ENCODE measurements around the gene SH3PXD2A.

The SH3PXD2A gene

DNA sequence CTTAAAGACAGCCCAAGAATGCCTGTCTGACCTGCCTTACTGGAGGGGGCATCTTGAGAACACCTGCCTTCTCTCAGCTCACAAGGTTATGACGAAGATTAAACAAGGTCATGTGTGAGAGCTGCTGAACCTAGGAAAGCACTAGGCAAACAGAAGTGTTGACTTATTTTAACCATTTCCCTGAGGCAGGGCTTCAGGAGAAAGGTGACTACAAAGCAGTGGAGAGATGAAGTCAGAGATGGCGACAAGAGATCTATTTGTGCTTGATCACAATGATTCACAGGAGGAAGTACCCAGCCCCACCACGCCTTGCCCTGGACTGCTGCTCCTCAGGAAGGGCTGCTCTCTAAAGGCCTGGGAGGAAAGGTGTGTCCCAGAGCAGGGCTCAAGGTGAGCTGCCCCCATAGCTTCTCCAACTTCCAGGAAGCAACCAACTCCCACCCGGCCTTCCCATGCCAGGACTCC lies 34.9 kb upstream of the SH3PXD2A start:
- no peaks in the 10 kb centered on the region for H3K9me3 ChIP-seq (ENCODE audit: low read length)
- H3K9ac ChIP-seq (ENCODE audit: low read length) = no peak overlapping the region
- no peak overlapping the region for H3K4me3 ChIP-seq (ENCODE audit: low read depth in 1 of 2, low read length in 2 of 2)
- peaks cover 31% of the 10 kb centered on the region for H3K4me1 ChIP-seq (ENCODE audit: insufficient read depth, low read length)
- H3K27me3 ChIP-seq (ENCODE audit: control insufficient read depth in 1 of 2, insufficient read depth in 2 of 2, low read length in 2 of 2) = no peaks in the 10 kb centered on the region
- H3K27ac ChIP-seq (ENCODE audit: low read depth, low read length) = no peak overlapping the region
- H3K36me3 ChIP-seq (ENCODE audit: insufficient read depth, low read length) = peaks cover 32% of the 10 kb centered on the region

DNA sequence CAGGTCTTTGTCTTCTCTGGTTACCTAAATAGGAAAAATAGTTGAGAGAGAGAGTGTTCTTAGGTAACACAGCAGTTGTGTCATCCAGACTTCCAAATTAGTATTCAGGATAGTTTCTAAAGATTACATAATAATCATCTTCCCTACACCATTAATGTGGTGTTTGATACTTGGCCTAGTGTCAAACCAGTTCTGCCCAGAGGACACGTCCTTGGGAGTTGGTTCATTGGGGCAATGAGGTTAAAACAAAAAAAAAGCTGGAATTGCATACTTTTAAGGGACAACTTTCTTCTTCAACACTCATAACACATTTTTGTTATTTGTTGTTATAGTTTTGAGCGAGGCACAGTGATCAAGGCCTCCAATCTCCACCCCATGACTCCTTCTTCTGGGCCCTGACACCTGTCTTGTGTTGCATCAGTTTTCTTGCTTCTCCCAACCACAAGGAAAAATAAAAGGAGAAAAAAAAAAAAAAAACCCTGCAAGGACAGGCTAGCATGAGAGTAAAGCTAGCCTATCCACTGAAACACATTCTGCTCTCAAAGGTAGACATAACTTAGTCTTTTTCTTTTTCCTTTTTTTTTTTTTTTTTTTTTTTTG lies 33.8 kb upstream of the SH3PXD2A start:
- H3K27ac ChIP-seq (ENCODE audit: low read depth, low read length) = no peak overlapping the region
- H3K36me3 ChIP-seq (ENCODE audit: insufficient read depth, low read length) = peaks cover 32% of the 10 kb centered on the region
- H3K4me3 ChIP-seq (ENCODE audit: low read depth in 1 of 2, low read length in 2 of 2) = no peak overlapping the region
- no peaks in the 10 kb centered on the region for H3K27me3 ChIP-seq (ENCODE audit: control insufficient read depth in 1 of 2, insufficient read depth in 2 of 2, low read length in 2 of 2)
- peaks cover 21% of the 10 kb centered on the region for H3K4me1 ChIP-seq (ENCODE audit: insufficient read depth, low read length)
- H3K9me3 ChIP-seq (ENCODE audit: low read length) = no peaks in the 10 kb centered on the region
- H3K9ac ChIP-seq (ENCODE audit: low read length) = no peak overlapping the region

DNA sequence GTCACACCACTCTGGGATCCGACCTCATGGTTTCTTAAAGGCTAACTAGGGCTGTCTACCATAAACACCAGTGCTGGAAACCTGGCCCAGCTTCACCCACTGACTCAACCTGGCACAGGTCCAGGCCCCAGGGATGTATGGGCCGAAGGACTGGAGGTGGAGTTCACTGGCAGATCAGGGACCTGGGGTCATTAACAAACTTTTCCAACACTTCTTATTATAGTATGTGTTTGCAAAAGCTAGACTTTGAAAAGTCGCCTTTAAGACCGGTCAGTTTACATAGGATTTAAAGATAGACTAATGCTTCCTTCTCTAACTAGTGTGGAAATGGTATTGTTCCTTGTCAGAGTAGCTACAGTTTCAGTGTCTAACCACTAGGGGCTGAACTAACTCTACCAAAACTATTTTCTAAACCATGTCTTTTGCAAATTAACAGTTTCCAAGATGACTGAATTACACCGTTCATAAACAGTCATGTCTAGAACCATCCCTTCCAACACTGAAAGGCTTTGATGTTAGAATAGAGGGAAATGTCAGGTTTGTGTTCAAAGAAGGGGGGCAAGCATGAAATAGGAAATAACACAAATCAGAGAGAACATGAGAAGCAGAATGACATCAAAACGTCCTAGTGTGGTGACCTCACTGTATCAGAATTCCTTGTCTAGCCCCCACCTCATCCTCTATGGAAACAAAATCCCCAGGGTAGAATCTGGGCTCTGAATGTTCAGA lies 32.9 kb upstream of the SH3PXD2A start:
- no peak overlapping the region for H3K9ac ChIP-seq (ENCODE audit: low read length)
- H3K4me3 ChIP-seq (ENCODE audit: low read depth in 1 of 2, low read length in 2 of 2) = no peak overlapping the region
- no peaks in the 10 kb centered on the region for H3K9me3 ChIP-seq (ENCODE audit: low read length)
- H3K36me3 ChIP-seq (ENCODE audit: insufficient read depth, low read length) = peaks cover 32% of the 10 kb centered on the region
- H3K4me1 ChIP-seq (ENCODE audit: insufficient read depth, low read length) = peaks cover 17% of the 10 kb centered on the region
- H3K27me3 ChIP-seq (ENCODE audit: control insufficient read depth in 1 of 2, insufficient read depth in 2 of 2, low read length in 2 of 2) = no peaks in the 10 kb centered on the region
- peak overlapping the region; percentile 55 for H3K27ac ChIP-seq (ENCODE audit: low read depth, low read length)

DNA sequence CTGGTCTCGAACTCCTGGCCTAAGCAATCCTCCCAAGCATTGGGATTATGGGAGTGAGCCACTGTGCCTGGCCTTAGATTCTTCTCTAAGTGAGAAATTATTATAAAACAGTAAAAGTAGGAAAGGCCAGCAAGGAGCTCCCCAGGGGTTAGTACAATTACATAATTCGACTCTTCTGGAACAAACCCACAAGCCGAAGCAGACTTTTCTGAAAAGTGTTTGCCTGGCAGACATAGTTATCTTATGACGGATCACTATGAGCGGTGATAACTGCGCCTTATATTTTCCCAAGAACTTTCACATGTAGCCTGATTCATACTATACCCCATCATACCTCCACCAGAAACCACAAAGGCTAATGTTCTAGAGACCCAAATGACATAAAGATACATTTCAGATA lies 30.2 kb upstream of the SH3PXD2A start:
- no peak overlapping the region for H3K27ac ChIP-seq (ENCODE audit: low read depth, low read length)
- H3K9me3 ChIP-seq (ENCODE audit: low read length) = no peaks in the 10 kb centered on the region
- H3K27me3 ChIP-seq (ENCODE audit: control insufficient read depth in 1 of 2, insufficient read depth in 2 of 2, low read length in 2 of 2) = no peaks in the 10 kb centered on the region
- H3K4me1 ChIP-seq (ENCODE audit: insufficient read depth, low read length) = peaks cover 17% of the 10 kb centered on the region
- H3K36me3 ChIP-seq (ENCODE audit: insufficient read depth, low read length) = peaks cover 42% of the 10 kb centered on the region
- no peak overlapping the region for H3K4me3 ChIP-seq (ENCODE audit: low read depth in 1 of 2, low read length in 2 of 2)
- H3K9ac ChIP-seq (ENCODE audit: low read length) = no peak overlapping the region

DNA sequence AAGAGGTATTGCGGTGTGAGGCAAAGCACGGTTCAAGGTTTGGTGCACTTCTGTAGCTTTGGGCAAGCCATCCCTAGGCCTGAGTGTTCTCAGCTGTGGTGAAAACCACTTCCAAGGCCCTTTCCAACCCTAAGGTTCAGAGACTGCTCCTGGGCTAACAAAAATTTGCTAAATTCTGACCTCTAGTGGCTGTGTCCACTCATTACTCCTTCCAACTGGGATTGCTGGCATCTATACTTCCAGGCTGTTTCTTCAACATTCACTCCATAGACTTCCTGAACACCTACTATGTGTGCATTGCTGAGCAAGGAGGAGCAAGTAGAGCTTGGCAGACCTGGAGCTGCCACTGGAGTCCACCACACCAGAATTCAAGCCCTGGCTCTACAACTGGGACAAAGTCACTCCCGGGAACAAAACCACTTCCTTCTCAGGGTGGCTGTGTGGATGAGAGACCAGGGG lies 29.3 kb upstream of the SH3PXD2A start:
- H3K9ac ChIP-seq (ENCODE audit: low read length) = no peak overlapping the region
- no peaks in the 10 kb centered on the region for H3K9me3 ChIP-seq (ENCODE audit: low read length)
- no peaks in the 10 kb centered on the region for H3K27me3 ChIP-seq (ENCODE audit: control insufficient read depth in 1 of 2, insufficient read depth in 2 of 2, low read length in 2 of 2)
- no peak overlapping the region for H3K27ac ChIP-seq (ENCODE audit: low read depth, low read length)
- peaks cover 47% of the 10 kb centered on the region for H3K36me3 ChIP-seq (ENCODE audit: insufficient read depth, low read length)
- no peak overlapping the region for H3K4me3 ChIP-seq (ENCODE audit: low read depth in 1 of 2, low read length in 2 of 2)
- H3K4me1 ChIP-seq (ENCODE audit: insufficient read depth, low read length) = peaks cover 17% of the 10 kb centered on the region

DNA sequence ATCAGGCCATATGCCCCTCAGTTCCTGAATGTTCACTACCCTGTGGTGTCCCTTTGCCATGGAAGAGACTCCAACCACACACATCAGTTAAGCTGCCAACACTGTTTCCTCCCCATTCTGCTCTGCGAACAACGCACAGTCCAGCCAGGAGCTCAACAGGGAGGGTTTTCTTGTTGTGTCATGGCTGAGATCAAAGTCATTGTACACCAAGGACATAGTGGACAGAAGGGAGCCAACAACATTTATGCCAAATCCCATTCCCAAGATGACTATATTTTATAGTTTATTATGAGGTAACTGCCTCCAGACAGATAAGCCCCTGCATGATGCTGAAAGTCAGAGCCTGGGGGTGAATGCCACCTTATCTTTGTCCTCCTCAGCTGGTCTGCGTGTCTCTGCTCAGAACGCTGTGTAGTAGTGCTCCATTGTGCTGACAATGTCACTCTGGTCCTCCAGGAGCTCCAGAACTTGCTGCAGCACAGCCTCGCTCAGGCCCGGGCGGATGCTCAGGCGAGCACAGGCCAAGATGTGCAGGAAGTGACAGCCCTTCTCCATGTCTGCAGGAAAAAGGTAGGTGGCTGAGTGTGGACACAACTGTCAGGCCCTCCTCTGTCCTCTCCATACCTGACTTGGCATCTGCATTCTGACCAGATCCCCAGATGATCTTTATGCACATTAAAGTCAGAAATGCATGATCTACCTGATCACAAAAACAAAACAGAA lies 27.1 kb upstream of the SH3PXD2A start:
- Histone ChIP-seq H3K4me3 (ENCODE audit: low read depth in 1 of 2, low read length in 2 of 2) (no peak overlapping the region), H3K27ac (ENCODE audit: low read depth, low read length) (no peak overlapping the region), H3K27me3 (ENCODE audit: control insufficient read depth in 1 of 2, insufficient read depth in 2 of 2, low read length in 2 of 2) (no peaks in the 10 kb centered on the region), H3K9me3 (ENCODE audit: low read length) (no peaks in the 10 kb centered on the region), H3K36me3 (ENCODE audit: insufficient read depth, low read length) (peaks cover 59% of the 10 kb centered on the region), H3K9ac (ENCODE audit: low read length) (no peak overlapping the region), H3K4me1 (ENCODE audit: insufficient read depth, low read length) (peaks cover 2% of the 10 kb centered on the region)

DNA sequence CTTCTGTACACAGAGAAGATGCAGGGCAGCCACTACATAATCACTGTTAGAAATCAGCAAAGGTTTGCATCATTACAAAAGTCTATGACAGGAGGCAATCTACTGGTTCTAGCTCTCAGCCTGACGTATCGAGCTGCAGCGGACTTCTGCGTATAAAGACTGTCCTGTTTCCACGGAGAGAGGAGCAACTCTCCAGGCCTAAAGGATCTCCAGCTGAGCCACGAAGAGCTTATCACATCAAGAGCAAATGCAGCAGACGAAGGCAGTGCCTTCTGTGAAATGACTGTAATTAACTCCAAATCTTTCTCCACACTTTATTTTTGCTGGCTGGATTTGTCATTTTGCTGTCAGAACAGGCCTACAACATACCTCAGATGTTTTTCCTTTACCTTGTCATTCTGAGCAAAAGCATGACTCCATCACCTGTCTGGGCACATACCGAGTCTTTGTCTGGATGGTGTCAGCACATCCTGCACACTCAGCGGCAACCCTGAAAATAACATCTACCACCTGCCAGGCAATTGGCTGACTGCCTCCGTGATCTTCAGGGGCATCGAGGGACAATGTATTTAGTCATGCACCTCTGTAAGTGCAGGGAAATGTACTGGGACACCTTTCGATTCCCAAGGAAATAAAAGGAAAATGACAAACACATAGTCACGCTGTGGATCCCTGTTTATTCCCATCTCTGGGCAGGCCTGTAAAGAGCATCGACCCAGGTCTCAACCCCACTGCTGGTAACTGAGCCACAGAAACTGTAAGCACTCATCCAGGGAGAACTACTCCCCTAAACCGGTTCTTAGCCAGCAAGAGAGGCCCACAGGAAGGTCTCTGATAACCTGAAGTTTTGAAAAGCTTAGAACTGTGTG lies 26.3 kb upstream of the SH3PXD2A start:
- Histone ChIP-seq H3K36me3 (ENCODE audit: insufficient read depth, low read length) (peaks cover 53% of the 10 kb centered on the region), H3K9ac (ENCODE audit: low read length) (no peak overlapping the region), H3K27me3 (ENCODE audit: control insufficient read depth in 1 of 2, insufficient read depth in 2 of 2, low read length in 2 of 2) (no peaks in the 10 kb centered on the region), H3K27ac (ENCODE audit: low read depth, low read length) (no peak overlapping the region), H3K4me3 (ENCODE audit: low read depth in 1 of 2, low read length in 2 of 2) (no peak overlapping the region), H3K9me3 (ENCODE audit: low read length) (no peaks in the 10 kb centered on the region), H3K4me1 (ENCODE audit: insufficient read depth, low read length) (no peaks in the 10 kb centered on the region)

DNA sequence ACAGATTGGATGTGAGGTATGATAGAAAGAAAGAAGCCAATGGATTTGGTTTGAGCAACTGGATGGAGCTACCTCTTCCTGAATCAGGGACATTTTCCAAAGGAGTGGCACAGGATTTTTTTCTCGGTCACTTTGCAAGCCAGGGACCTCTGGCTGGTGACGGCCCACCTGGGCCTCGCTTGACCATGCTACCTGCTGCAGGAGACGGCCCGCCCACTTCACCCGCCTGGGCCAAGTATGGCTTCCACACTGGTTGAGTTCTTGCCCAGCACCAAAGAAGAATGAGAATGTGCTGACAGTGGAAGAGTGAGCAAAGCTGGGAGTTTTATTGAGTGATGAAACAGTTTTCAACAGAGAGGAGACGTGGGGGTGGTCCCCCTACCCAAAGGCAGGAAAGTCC lies 24.5 kb upstream of the SH3PXD2A start:
- Histone ChIP-seq H3K9ac (ENCODE audit: low read length) (no peak overlapping the region), H3K27ac (ENCODE audit: low read depth, low read length) (no peak overlapping the region), H3K27me3 (ENCODE audit: control insufficient read depth in 1 of 2, insufficient read depth in 2 of 2, low read length in 2 of 2) (no peaks in the 10 kb centered on the region), H3K9me3 (ENCODE audit: low read length) (no peaks in the 10 kb centered on the region), H3K36me3 (ENCODE audit: insufficient read depth, low read length) (peaks cover 49% of the 10 kb centered on the region), H3K4me3 (ENCODE audit: low read depth in 1 of 2, low read length in 2 of 2) (no peak overlapping the region), H3K4me1 (ENCODE audit: insufficient read depth, low read length) (no peaks in the 10 kb centered on the region)

DNA sequence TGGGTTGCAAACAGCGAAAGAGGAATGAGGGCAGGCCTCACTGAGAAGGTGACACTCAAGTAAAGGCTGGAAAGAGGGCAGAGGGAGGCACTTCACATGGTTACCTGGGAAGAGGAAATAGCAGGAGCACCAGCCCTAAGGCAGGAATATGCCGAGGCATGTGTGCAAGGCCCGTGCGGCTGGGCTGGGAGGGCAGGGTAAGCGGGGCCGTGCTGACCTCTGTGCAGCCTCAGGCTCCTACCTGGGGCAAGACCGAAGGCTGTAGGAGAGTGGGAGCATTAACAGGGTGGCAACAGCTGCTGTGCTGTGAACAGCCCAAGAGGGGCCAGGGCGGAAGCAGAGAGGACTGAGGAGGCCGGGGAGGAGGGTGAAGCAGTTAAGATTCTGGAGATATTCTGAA lies 24.0 kb upstream of the SH3PXD2A start:
- no peak overlapping the region for H3K27ac ChIP-seq (ENCODE audit: low read depth, low read length)
- no peaks in the 10 kb centered on the region for H3K9me3 ChIP-seq (ENCODE audit: low read length)
- no peak overlapping the region for H3K4me3 ChIP-seq (ENCODE audit: low read depth in 1 of 2, low read length in 2 of 2)
- H3K27me3 ChIP-seq (ENCODE audit: control insufficient read depth in 1 of 2, insufficient read depth in 2 of 2, low read length in 2 of 2) = no peaks in the 10 kb centered on the region
- H3K4me1 ChIP-seq (ENCODE audit: insufficient read depth, low read length) = no peaks in the 10 kb centered on the region
- no peak overlapping the region for H3K9ac ChIP-seq (ENCODE audit: low read length)
- H3K36me3 ChIP-seq (ENCODE audit: insufficient read depth, low read length) = peaks cover 49% of the 10 kb centered on the region

DNA sequence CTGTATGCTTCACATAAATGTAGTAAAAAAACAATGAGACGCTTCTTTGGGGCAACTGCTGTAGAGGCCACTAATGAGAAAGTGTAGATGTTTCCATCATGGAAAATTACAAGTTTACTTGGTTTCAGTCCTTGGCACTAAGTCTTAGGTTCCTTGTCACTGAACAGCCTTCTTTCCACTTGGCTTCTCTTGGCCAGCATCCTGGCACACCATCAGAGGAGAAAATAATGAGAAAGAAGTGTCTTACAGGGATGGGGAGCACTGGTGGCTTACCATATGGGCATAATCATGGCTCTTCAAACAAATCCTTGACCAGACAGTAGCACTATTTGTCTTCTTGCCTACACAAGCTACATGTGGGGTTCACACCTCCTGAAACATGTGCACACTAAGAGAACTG lies 22.5 kb upstream of the SH3PXD2A start:
- no peak overlapping the region for H3K27ac ChIP-seq (ENCODE audit: low read depth, low read length)
- peaks cover 45% of the 10 kb centered on the region for H3K36me3 ChIP-seq (ENCODE audit: insufficient read depth, low read length)
- H3K4me1 ChIP-seq (ENCODE audit: insufficient read depth, low read length) = no peaks in the 10 kb centered on the region
- H3K27me3 ChIP-seq (ENCODE audit: control insufficient read depth in 1 of 2, insufficient read depth in 2 of 2, low read length in 2 of 2) = no peaks in the 10 kb centered on the region
- no peaks in the 10 kb centered on the region for H3K9me3 ChIP-seq (ENCODE audit: low read length)
- H3K4me3 ChIP-seq (ENCODE audit: low read depth in 1 of 2, low read length in 2 of 2) = no peak overlapping the region
- H3K9ac ChIP-seq (ENCODE audit: low read length) = no peak overlapping the region

DNA sequence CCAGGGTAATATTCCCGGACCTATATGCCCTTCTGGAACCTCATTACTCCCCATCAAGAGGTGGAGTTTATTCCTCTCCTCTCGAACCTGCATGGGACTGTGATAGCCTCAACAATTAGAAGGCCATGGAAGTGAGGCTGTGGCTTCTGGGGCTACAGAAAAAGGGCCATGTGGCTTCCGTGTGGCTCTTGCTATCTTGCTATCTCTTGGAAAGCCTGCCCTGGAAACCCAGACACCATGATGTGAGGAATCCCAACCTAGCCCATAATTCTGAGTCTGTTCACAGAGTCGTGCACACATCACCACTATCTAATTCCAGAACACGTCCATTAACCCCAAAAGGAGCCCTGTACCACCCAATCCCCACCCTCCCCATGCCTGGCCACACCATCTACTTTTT lies 20.8 kb upstream of the SH3PXD2A start:
- H3K9ac ChIP-seq (ENCODE audit: low read length) = no peak overlapping the region
- no peaks in the 10 kb centered on the region for H3K4me1 ChIP-seq (ENCODE audit: insufficient read depth, low read length)
- H3K4me3 ChIP-seq (ENCODE audit: low read depth in 1 of 2, low read length in 2 of 2) = no peak overlapping the region
- no peaks in the 10 kb centered on the region for H3K27me3 ChIP-seq (ENCODE audit: control insufficient read depth in 1 of 2, insufficient read depth in 2 of 2, low read length in 2 of 2)
- H3K36me3 ChIP-seq (ENCODE audit: insufficient read depth, low read length) = peaks cover 29% of the 10 kb centered on the region
- no peaks in the 10 kb centered on the region for H3K9me3 ChIP-seq (ENCODE audit: low read length)
- H3K27ac ChIP-seq (ENCODE audit: low read depth, low read length) = no peak overlapping the region

Measured in muscle layer of colon (tissue), 2 donors.